Keratinocyte (primary cell): ENCODE results near the gene SERP1. TPM values are rescaled to one million over a fixed set of nuclear protein-coding genes. Genes with fewer than 3 reads are reported as not detected.
A peak's percentile ranks its signal among the peaks of the same experiment; 100 is the strongest.

Experiments used
- DNase-seq: peaks from one replicate; pipeline ENCODE4 v3.0.0-alpha.2; 2011; ENCODE audit warnings: low read depth, missing footprints, low spot score
- FAIRE-seq: peaks from 2 replicates; lab custom pipeline; 2011; peaks lifted over from hg19 to GRCh38; lab: Jason Lieb, UNC
- H2AFZ ChIP-seq: 2 replicates; pipeline ENCODE4 v1.6.0; 2012; ENCODE audit warnings: low read length, control low read depth, inconsistent platforms; ENCODE audit not compliant: control insufficient read depth
- H3K27ac ChIP-seq: 2 replicates; pipeline ENCODE4 v1.5.1; 2011; ENCODE audit warnings: low read length; ENCODE audit not compliant: control insufficient read depth, insufficient read depth
- H3K27me3 ChIP-seq: 3 replicates; pipeline ENCODE4 v1.6.0; 2011; ENCODE audit warnings: low read length; ENCODE audit not compliant: control insufficient read depth, insufficient read depth; ENCODE audit errors: extremely low read depth
- H3K36me3 ChIP-seq, 2 experiments: 2 replicates in 1 of 2; 3 replicates in 1 of 2; pipeline ENCODE4 v1.5.1; 2011; ENCODE audit warnings: low read length in 2 of 2, mild to moderate bottlenecking in 1 of 2; ENCODE audit not compliant: control insufficient read depth in 2 of 2, insufficient read depth in 2 of 2; ENCODE audit errors: extremely low read depth in 1 of 2
- H3K4me1 ChIP-seq: 3 replicates; pipeline ENCODE4 v1.5.1; 2011; ENCODE audit warnings: low read length; ENCODE audit not compliant: control insufficient read depth, insufficient read depth; ENCODE audit errors: extremely low read depth
- H3K4me2 ChIP-seq: 3 replicates; pipeline ENCODE4 v1.6.0; 2011; ENCODE audit warnings: low read depth, low read length; ENCODE audit not compliant: control insufficient read depth, insufficient read depth; ENCODE audit errors: extremely low read depth
- H3K4me3 ChIP-seq, 3 experiments: fragments of 200-600 bp in 1 of 3; sonication (generic) in 1 of 3; 2 replicates in 2 of 3; 3 replicates in 1 of 3; pipeline ENCODE4 v1.5.1; 2011 to 2016; ENCODE audit warnings: low read length in 3 of 3, mild to moderate bottlenecking in 3 of 3, control low read depth in 2 of 3, inconsistent platforms in 1 of 3, low read depth in 1 of 3, mixed read lengths in 1 of 3, mixed run types in 1 of 3, moderate library complexity in 1 of 3; ENCODE audit not compliant: control insufficient read depth in 2 of 3, insufficient read depth in 2 of 3; ENCODE audit errors: extremely low read depth in 1 of 3
- H3K79me2 ChIP-seq: 2 replicates; pipeline ENCODE4 v1.6.0; 2012; ENCODE audit warnings: low read length; ENCODE audit not compliant: control insufficient read depth, insufficient read depth
- H3K9ac ChIP-seq: 3 replicates; pipeline ENCODE4 v1.6.0; 2011; ENCODE audit warnings: low read length; ENCODE audit not compliant: control insufficient read depth, insufficient read depth; ENCODE audit errors: extremely low read depth
- H3K9me1 ChIP-seq: 3 replicates; pipeline ENCODE4 v1.6.0; 2011; ENCODE audit warnings: low read length; ENCODE audit not compliant: control insufficient read depth, insufficient read depth; ENCODE audit errors: extremely low read depth
- H3K9me3 ChIP-seq: 2 replicates; pipeline ENCODE4 v1.5.1; 2012; ENCODE audit warnings: low read depth, low read length; ENCODE audit not compliant: control insufficient read depth
- H4K20me1 ChIP-seq: 3 replicates; pipeline ENCODE4 v1.6.0; 2011; ENCODE audit warnings: low read length; ENCODE audit not compliant: control insufficient read depth, insufficient read depth; ENCODE audit errors: extremely low read depth
- CTCF ChIP-seq, 3 experiments: IDR thresholded peaks in 1 of 3; conservative IDR thresholded peaks in 1 of 3; optimal IDR thresholded peaks in 1 of 3; 2 replicates in 2 of 3; 3 replicates in 1 of 3; pipeline versions ENCODE3 to v1.5.1; 2011; ENCODE audit warnings: low read length in 3 of 3, mild to moderate bottlenecking in 3 of 3, moderate library complexity in 2 of 3, control low read depth in 1 of 3, inconsistent platforms in 1 of 3; ENCODE audit not compliant: insufficient read depth in 2 of 3; ENCODE audit errors: extremely low read depth in 1 of 3
- EZH2 ChIP-seq: IDR thresholded peaks from one replicate; pipeline ENCODE4 v1.6.1; 2012; ENCODE audit warnings: inconsistent platforms, mild to moderate bottlenecking, low read length, moderate library complexity
- dilution Hi-C: fragments of 300-500 bp; cut with MboI; formaldehyde crosslinking; loops from one replicate; pipeline ENCODE4 v1.7.0; 2020; ENCODE audit warnings: low sequenced_read_pairs; ENCODE audit not compliant: extremely low pct_ligation_motif_present
- polyA plus RNA-seq, 5 experiments: library from polyadenylated mRNA; depleted of rRNA in 3 of 5; stranded (reverse) in 3 of 5; stranded (forward) in 1 of 5; unstranded in 1 of 5; fragments of >200 nt; gene quantifications; 1 replicate in 1 of 5; 2 replicates in 3 of 5; 3 replicates in 1 of 5; pipeline versions ENCODE4 v1.2.1 to v1.2.3, GENCODE V29; 2011 to 2012; ENCODE audit warnings: missing spikeins in 2 of 5, low read depth in 1 of 5, low replicate concordance in 1 of 5

SERP1 gene
- polyA plus RNA-seq, 1 donor (not counting 4 experiments of a cell fraction or from before 2014, with no cell fraction given), result 84.2 TPM

- H3K9me3 ChIP-seq, result no peaks in the 10 kb centered on the region
- dilution Hi-C loops, result no loop called here
- FAIRE-seq, result no peak
Observed at GRCh38 chr3:150545419-150546225, 674 bp downstream of the SERP1 start.

GRCh38 chr3:150544726-150545125 lies 1.6 kb downstream of the SERP1 start:
- TF ChIP-seq EZH2, result no peak
- no peak for TF ChIP-seq CTCF (optimal IDR thresholded peaks at IDR 0.05 in 1 of 3, IDR thresholded peaks at IDR 0.05 in 1 of 3, conservative IDR thresholded peaks at IDR 0.05 in 1 of 3; ENCODE audit: extremely low read depth in 1 of 3, insufficient read depth in 2 of 3, low read length in 3 of 3)
- Histone ChIP-seq H2AFZ (no peak overlapping the region), H3K4me1 (peaks cover 23% of the 10 kb centered on the region), H3K36me3 (peaks cover 6 to 9% of the 10 kb centered on the region in 2 experiments), H3K79me2 (peaks cover 62% of the 10 kb centered on the region), H3K4me2 (peak overlapping the region; percentile 77), H3K27me3 (no peaks in the 10 kb centered on the region), H4K20me1 (peaks cover 2% of the 10 kb centered on the region), H3K9me1 (no peaks in the 10 kb centered on the region), H3K27ac (peak overlapping the region; percentile 99), H3K9me3 (no peaks in the 10 kb centered on the region), H3K4me3 (peak overlapping the region; percentile 93 to 99 (median 98)), H3K9ac (peak overlapping the region; percentile 98)
- dilution Hi-C loops, result no loop called here
- DNase-seq (no peak), FAIRE-seq (no peak)

More at GRCh38 chr3:150545419-150546225, 674 bp downstream of the SERP1 start:
- Histone ChIP-seq H3K79me2 (peaks cover 71% of the 10 kb centered on the region), H3K27ac (peak overlapping the region; percentile 99), H3K4me2 (peak overlapping the region; percentile 77), H3K27me3 (no peaks in the 10 kb centered on the region), H3K4me1 (peaks cover 23% of the 10 kb centered on the region), H3K9me1 (no peaks in the 10 kb centered on the region), H3K4me3 (peak overlapping the region; percentile 93 to 99 (median 98)), H2AFZ (no peak overlapping the region), H4K20me1 (peaks cover 2% of the 10 kb centered on the region), H3K36me3 (peaks cover 6 to 9% of the 10 kb centered on the region in 2 experiments), H3K9ac (peak overlapping the region; percentile 98)
- no peak for DNase-seq
- no peak for TF ChIP-seq EZH2
- no peak for TF ChIP-seq CTCF (optimal IDR thresholded peaks at IDR 0.05 in 1 of 3, IDR thresholded peaks at IDR 0.05 in 1 of 3, conservative IDR thresholded peaks at IDR 0.05 in 1 of 3; ENCODE audit: extremely low read depth in 1 of 3, insufficient read depth in 2 of 3, low read length in 3 of 3)
